HEK293T (cell line): ENCODE results near the gene ARHGAP30.
"Not testable (repeated sequence)": the region's sequence is repeated elsewhere in the genome, so short reads cannot be mapped to it uniquely, and the experiment has no call there.

Experiments
- CTCF ChIA-PET: fragments of 350-600 bp; formaldehyde crosslinking; extraction: SDS; loops from one replicate; lab custom pipeline; 2021; ENCODE audit warnings: antibody characterized with exemption, inconsistent platforms; lab: Yijun Ruan, JAX
- POLR2A ChIA-PET: fragments of 350-600 bp; formaldehyde crosslinking; extraction: SDS; loops from one replicate; lab custom pipeline; 2020; ENCODE audit warnings: antibody characterized with exemption, inconsistent platforms; lab: Yijun Ruan, JAX
- DNase-seq: peaks from one replicate; pipeline ENCODE4 v3.0.0; 2012; ENCODE audit warnings: mixed read lengths; ENCODE audit errors: extremely low spot score
- ARNT ChIP-seq: fragments of 450-650 bp; IDR thresholded peaks from 2 replicates; pipeline ENCODE4 v1.6.1; 2017; ENCODE audit warnings: mild to moderate bottlenecking
- BHLHE40 ChIP-seq: fragments of 450-650 bp; IDR thresholded peaks from 2 replicates; pipeline ENCODE4 v1.6.1; 2016; ENCODE audit warnings: mild to moderate bottlenecking, moderate library complexity, borderline replicate concordance
- CTBP1 ChIP-seq: fragments of 450-650 bp; IDR thresholded peaks from 2 replicates; pipeline ENCODE4 v1.6.1; 2016; ENCODE audit warnings: borderline replicate concordance
- ELF4 ChIP-seq: fragments of 450-650 bp; IDR thresholded peaks from 2 replicates; pipeline ENCODE4 v1.6.1; 2017; ENCODE audit warnings: antibody characterized with exemption
- FOXA1 ChIP-seq: fragments of 450-650 bp; IDR thresholded peaks from 2 replicates; pipeline ENCODE4 v1.6.1; 2016; ENCODE audit warnings: mild to moderate bottlenecking
- FOXK2 ChIP-seq: fragments of 450-650 bp; IDR thresholded peaks from 2 replicates; pipeline ENCODE4 v1.6.1; 2016; ENCODE audit warnings: mild to moderate bottlenecking
- FOXM1 ChIP-seq: fragments of 450-650 bp; IDR thresholded peaks from 2 replicates; pipeline ENCODE4 v1.6.1; 2017; ENCODE audit warnings: mild to moderate bottlenecking, borderline replicate concordance
- HDGF ChIP-seq: fragments of 450-650 bp; IDR thresholded peaks from 2 replicates; pipeline ENCODE4 v1.6.1; 2017; ENCODE audit warnings: antibody characterized with exemption, borderline replicate concordance
- L3MBTL2 ChIP-seq: fragments of 450-650 bp; conservative IDR thresholded peaks from 2 replicates; pipeline ENCODE4 v1.6.1; 2016; ENCODE audit warnings: mild to moderate bottlenecking
- LEF1 ChIP-seq: fragments of 450-650 bp; IDR thresholded peaks from 2 replicates; pipeline ENCODE4 v1.6.1; 2017; ENCODE audit warnings: mild to moderate bottlenecking, borderline replicate concordance
- NFRKB ChIP-seq: fragments of 450-650 bp; IDR thresholded peaks from 2 replicates; pipeline ENCODE4 v1.6.1; 2016; ENCODE audit warnings: mild to moderate bottlenecking, moderate library complexity
- PKNOX1 ChIP-seq: fragments of 450-650 bp; IDR thresholded peaks from 2 replicates; pipeline ENCODE4 v1.6.1; 2016
- SP1 ChIP-seq: fragments of 450-650 bp; IDR thresholded peaks from 2 replicates; pipeline ENCODE4 v1.6.1; 2017
- SUZ12 ChIP-seq: fragments of 450-650 bp; IDR thresholded peaks from 2 replicates; pipeline ENCODE4 v1.6.1; 2016; ENCODE audit warnings: mild to moderate bottlenecking
- TARDBP ChIP-seq: fragments of 450-650 bp; IDR thresholded peaks from 2 replicates; pipeline ENCODE4 v1.6.1; 2016
- ZNF384 ChIP-seq: fragments of 450-650 bp; IDR thresholded peaks from 2 replicates; pipeline ENCODE4 v1.6.1; 2016

The ARHGAP30 gene

GRCh38 chr1:161069241-161069640 lies 450 bp downstream of the ARHGAP30 start:
- no peak for TF ChIP-seq FOXM1
- TF ChIP-seq BHLHE40: no peak
- POLR2A ChIA-PET: no interaction called here
- DNase-seq: no peak
- CTCF ChIA-PET: no interaction called here

GRCh38 chr1:161068306-161069234 lies 1.1 kb downstream of the ARHGAP30 start:
- ChIA-PET CTCF (no interaction called here), POLR2A (interaction anchor here (1.3 kb wide), 1 partner anchor 23 kb away, joined by 4 read pairs; the partner anchor contains the start of gene USF1)
- no peak for DNase-seq
- TF ChIP-seq FOXK2 (no peak), HDGF (no peak), ZNF384 (no peak), CTBP1 (no peak), PKNOX1 (no peak), TARDBP (no peak), L3MBTL2 (no peak), ARNT (no peak), ELF4 (no peak), LEF1 (no peak), BHLHE40 (no peak), SUZ12 (no peak), NFRKB (no peak), FOXA1 (no peak), SP1 (no peak), FOXM1 (no peak)

GRCh38 chr1:161066694-161067093 lies 3.0 kb downstream of the ARHGAP30 start:
- CTCF ChIA-PET: no interaction called here
- no peak for TF ChIP-seq FOXA1
- TF ChIP-seq LEF1: no peak
- TF ChIP-seq SP1: no peak
- TF ChIP-seq SUZ12: no peak
- TF ChIP-seq FOXM1: no peak
- TF ChIP-seq PKNOX1: no peak
- TF ChIP-seq ELF4: no peak
- TF ChIP-seq CTBP1: no peak
- TF ChIP-seq HDGF: no peak
- TF ChIP-seq L3MBTL2: no peak
- no peak for TF ChIP-seq BHLHE40
- TF ChIP-seq FOXK2: no peak
- no peak for TF ChIP-seq NFRKB
- POLR2A ChIA-PET: no interaction called here
- DNase-seq: no peak

- DNase-seq, POLR2A ChIA-PET, CTCF ChIA-PET: not testable (repeated sequence)
Observed at GRCh38 chr1:161065681-161066080, 4.0 kb downstream of the ARHGAP30 start.

- DNase-seq, POLR2A ChIA-PET: not testable (repeated sequence)
- CTCF ChIA-PET: interaction anchor here (0.8 kb wide), 1 partner anchor 250 kb away, joined by 8 read pairs; the partner anchor contains the start of gene SDHC
Observed at GRCh38 chr1:161063936-161064335, 5.8 kb downstream of the ARHGAP30 start.

- TF ChIP-seq ZNF384: no peak
- no peak for TF ChIP-seq NFRKB
- TF ChIP-seq FOXK2: no peak
- TF ChIP-seq CTBP1: no peak
- no peak for TF ChIP-seq ARNT
- TF ChIP-seq BHLHE40: no peak
- TF ChIP-seq SP1: no peak
- TF ChIP-seq FOXA1: no peak
- TF ChIP-seq L3MBTL2: no peak
- no peak for TF ChIP-seq PKNOX1
- no peak for TF ChIP-seq SUZ12
- TF ChIP-seq LEF1: no peak
- TF ChIP-seq FOXM1: no peak
- TF ChIP-seq HDGF: no peak
- no peak for TF ChIP-seq TARDBP
- no peak for TF ChIP-seq ELF4
- CTCF ChIA-PET: no interaction called here
- POLR2A ChIA-PET: interaction anchor here (2.6 kb wide), 1 partner anchor 16 kb away, joined by 6 read pairs; the partner anchor contains the start of gene USF1
- no peak for DNase-seq
Observed at GRCh38 chr1:161061419-161061818, 8.3 kb downstream of the ARHGAP30 start.
